ENCODE measurements around the gene ARID4B. TPM values are rescaled to one million over a fixed set of nuclear protein-coding genes. Genes with fewer than 3 reads are reported as not detected.

The ARID4B gene
- total RNA-seq, 1 experiment from 2014 or later = 28.3 TPM

DNA sequence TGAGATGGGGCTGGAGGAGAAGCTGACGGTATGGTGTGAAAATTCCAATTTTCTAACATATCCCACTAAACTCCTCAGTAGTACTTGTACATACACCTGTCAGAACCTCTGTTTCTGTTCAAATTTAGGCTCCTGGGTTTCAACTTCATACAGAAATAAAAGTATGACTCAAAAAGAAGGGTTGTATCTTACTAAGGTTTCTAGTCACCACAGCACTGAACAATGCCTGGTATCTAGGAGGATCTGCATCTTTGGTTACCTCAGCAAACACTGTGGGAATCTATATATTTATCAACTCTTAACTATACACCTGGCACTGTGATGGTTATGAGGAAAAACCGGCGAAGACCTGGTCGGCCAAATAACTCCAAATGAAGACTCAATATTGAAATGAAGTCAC is 180.7 kb downstream of the ARID4B start:
- no peak for DNase-seq (ENCODE audit: low read depth, low spot score)
- no peaks in the 10 kb centered on the region for H3K9me2 ChIP-seq (ENCODE audit: insufficient read depth)
- no peak overlapping the region for H3K9ac ChIP-seq (ENCODE audit: low read length)
- CTCF ChIA-PET = no interaction called here
- H3K9me3 ChIP-seq (ENCODE audit: control insufficient read depth in 1 of 2, insufficient read depth in 1 of 2, low read depth in 1 of 2, low read length in 2 of 2) = no peaks in the 10 kb centered on the region
- BruUV-seq (replicated peaks) = no TSS peak
- ATAC-seq = no peak
- no peak overlapping the region for H3K27ac ChIP-seq (ENCODE audit: low read depth, low read length)
- TF ChIP-seq SP1 (IDR thresholded peaks at IDR 0.05; ENCODE audit: low read depth) = no peak
- no peak for TF ChIP-seq YY1 (IDR thresholded peaks at IDR 0.05; ENCODE audit: extremely low read depth, insufficient replicate concordance, low read depth, low read length)
- no peak for TF ChIP-seq SIN3A (IDR thresholded peaks at IDR 0.05; ENCODE audit: low read depth)
- no peak for TF ChIP-seq EGR1 (IDR thresholded peaks at IDR 0.05; ENCODE audit: low read depth)
- TF ChIP-seq, protein P1, sequence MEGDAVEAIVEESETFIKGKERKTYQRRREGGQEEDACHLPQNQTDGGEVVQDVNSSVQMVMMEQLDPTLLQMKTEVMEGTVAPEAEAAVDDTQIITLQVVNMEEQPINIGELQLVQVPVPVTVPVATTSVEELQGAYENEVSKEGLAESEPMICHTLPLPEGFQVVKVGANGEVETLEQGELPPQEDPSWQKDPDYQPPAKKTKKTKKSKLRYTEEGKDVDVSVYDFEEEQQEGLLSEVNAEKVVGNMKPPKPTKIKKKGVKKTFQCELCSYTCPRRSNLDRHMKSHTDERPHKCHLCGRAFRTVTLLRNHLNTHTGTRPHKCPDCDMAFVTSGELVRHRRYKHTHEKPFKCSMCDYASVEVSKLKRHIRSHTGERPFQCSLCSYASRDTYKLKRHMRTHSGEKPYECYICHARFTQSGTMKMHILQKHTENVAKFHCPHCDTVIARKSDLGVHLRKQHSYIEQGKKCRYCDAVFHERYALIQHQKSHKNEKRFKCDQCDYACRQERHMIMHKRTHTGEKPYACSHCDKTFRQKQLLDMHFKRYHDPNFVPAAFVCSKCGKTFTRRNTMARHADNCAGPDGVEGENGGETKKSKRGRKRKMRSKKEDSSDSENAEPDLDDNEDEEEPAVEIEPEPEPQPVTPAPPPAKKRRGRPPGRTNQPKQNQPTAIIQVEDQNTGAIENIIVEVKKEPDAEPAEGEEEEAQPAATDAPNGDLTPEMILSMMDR (IDR thresholded peaks at IDR 0.05 in 2 of 3, conservative IDR thresholded peaks at IDR 0.05 in 1 of 3; ENCODE audit: borderline replicate concordance in 1 of 3, insufficient read depth in 1 of 3, low read depth in 2 of 3, low read length in 2 of 3) = no peak
- no peak for TF ChIP-seq POLR2A (IDR thresholded peaks at IDR 0.05; ENCODE audit: borderline replicate concordance, extremely low read depth, insufficient read depth, insufficient read length)
- no peak for TF ChIP-seq CBX3 (IDR thresholded peaks at IDR 0.05; ENCODE audit: low read depth)
- TF ChIP-seq RAD21 (IDR thresholded peaks at IDR 0.05; ENCODE audit: low read depth) = no peak
- no peak for TF ChIP-seq ZNF274 (IDR thresholded peaks at IDR 0.05; ENCODE audit: low read depth, low read length)
- no peak for TF ChIP-seq ZFX (IDR thresholded peaks at IDR 0.05)
- TF ChIP-seq EZH2 (IDR thresholded peaks at IDR 0.05) = no peak
- no peak for TF ChIP-seq FOSL1 (IDR thresholded peaks at IDR 0.05; ENCODE audit: low read depth)
- TF ChIP-seq, protein P2, sequence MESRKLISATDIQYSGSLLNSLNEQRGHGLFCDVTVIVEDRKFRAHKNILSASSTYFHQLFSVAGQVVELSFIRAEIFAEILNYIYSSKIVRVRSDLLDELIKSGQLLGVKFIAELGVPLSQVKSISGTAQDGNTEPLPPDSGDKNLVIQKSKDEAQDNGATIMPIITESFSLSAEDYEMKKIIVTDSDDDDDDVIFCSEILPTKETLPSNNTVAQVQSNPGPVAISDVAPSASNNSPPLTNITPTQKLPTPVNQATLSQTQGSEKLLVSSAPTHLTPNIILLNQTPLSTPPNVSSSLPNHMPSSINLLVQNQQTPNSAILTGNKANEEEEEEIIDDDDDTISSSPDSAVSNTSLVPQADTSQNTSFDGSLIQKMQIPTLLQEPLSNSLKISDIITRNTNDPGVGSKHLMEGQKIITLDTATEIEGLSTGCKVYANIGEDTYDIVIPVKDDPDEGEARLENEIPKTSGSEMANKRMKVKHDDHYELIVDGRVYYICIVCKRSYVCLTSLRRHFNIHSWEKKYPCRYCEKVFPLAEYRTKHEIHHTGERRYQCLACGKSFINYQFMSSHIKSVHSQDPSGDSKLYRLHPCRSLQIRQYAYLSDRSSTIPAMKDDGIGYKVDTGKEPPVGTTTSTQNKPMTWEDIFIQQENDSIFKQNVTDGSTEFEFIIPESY (IDR thresholded peaks at IDR 0.05; ENCODE audit: extremely low read depth, insufficient replicate concordance, low read length) = no peak
- no peaks in the 10 kb centered on the region for H3K4me1 ChIP-seq (ENCODE audit: control insufficient read depth in 1 of 2, insufficient read depth in 2 of 2, low read length in 2 of 2)
- RAD21 ChIA-PET (ENCODE audit: low non-redundant PET in 1 of 2, low total read pairs in 2 of 2, uncharacterized antibody in 2 of 2, unreplicated experiment in 2 of 2) = no interaction called here
- intact Hi-C loops (cut with micrococcal nuclease) = no loop called here
- H3K4me2 ChIP-seq (ENCODE audit: low read length) = no peak overlapping the region
- H3K4me3 ChIP-seq (replicated peaks in 1 of 2; ENCODE audit: low read depth in 1 of 2, low read length in 2 of 2) = no peak overlapping the region
- no peak overlapping the region for H2AFZ ChIP-seq (ENCODE audit: low read depth, low read length, poor library complexity, severe bottlenecking)
- peaks cover 40% of the 10 kb centered on the region for H3K79me2 ChIP-seq (ENCODE audit: insufficient read depth, low read length)
- peaks cover 33 to 38% of the 10 kb centered on the region in 2 experiments for H3K36me3 ChIP-seq (ENCODE audit: control insufficient read depth in 1 of 2, insufficient read depth in 2 of 2, low read length in 2 of 2)
- H3K27me3 ChIP-seq (ENCODE audit: insufficient read depth, low read length) = no peaks in the 10 kb centered on the region
- POLR2A ChIA-PET = no interaction called here
- peaks cover 6% of the 10 kb centered on the region; the same call in 1 of the 2 replicates for H4K20me1 ChIP-seq (ENCODE audit: insufficient read depth)
